Lower leg skin (tissue), 3 donors: ENCODE measurements around the gene HSH2D.

Experiments
- POLR2A ChIP-seq, 2 donors: fragments of 450-650 bp; IDR thresholded peaks; one replicate each; pipeline ENCODE4 v1.6.1; 2016 to 2017; ENCODE audit warnings: antibody characterized with exemption in 2 of 2, mild to moderate bottlenecking in 1 of 2, moderate library complexity in 1 of 2
- TF ChIP-seq, protein P1 (sequence below), 3 donors: fragments of 450-650 bp; IDR thresholded peaks; one replicate each; pipeline ENCODE4 v1.5.1; 2016; ENCODE audit warnings: antibody characterized with exemption in 3 of 3, mild to moderate bottlenecking in 3 of 3, moderate library complexity in 2 of 3

DNA sequence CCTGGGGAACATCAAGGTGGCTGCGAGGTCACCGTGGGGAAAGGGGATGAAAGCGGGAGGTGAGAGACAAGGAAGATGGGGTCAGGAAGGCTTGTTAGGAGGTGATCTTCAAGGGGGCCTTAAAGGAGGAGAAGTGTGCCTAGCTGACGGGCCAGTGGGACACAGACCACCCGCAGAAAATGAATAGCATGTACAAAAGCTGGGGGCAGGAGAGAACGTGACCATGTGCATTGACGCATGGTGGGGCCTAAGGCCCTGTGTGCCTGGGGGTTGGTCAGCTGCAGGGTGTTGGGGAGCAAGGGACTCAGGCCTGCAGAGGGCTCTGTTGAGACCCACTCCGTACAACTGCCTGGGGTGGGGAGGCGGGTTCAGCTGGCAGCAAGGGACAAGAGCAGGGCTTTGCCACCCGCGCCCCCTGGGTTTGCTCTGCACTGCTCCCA is 25.9 kb upstream of the HSH2D start:
- TF ChIP-seq, protein P1, sequence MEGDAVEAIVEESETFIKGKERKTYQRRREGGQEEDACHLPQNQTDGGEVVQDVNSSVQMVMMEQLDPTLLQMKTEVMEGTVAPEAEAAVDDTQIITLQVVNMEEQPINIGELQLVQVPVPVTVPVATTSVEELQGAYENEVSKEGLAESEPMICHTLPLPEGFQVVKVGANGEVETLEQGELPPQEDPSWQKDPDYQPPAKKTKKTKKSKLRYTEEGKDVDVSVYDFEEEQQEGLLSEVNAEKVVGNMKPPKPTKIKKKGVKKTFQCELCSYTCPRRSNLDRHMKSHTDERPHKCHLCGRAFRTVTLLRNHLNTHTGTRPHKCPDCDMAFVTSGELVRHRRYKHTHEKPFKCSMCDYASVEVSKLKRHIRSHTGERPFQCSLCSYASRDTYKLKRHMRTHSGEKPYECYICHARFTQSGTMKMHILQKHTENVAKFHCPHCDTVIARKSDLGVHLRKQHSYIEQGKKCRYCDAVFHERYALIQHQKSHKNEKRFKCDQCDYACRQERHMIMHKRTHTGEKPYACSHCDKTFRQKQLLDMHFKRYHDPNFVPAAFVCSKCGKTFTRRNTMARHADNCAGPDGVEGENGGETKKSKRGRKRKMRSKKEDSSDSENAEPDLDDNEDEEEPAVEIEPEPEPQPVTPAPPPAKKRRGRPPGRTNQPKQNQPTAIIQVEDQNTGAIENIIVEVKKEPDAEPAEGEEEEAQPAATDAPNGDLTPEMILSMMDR (IDR thresholded peaks at IDR 0.05), result no peak
- no peak for TF ChIP-seq POLR2A (IDR thresholded peaks at IDR 0.05)
